HuH-7 (cell line): ENCODE results near the gene MRPL11.
"Not testable (repeated sequence)": the region's sequence is repeated elsewhere in the genome, so short reads cannot be mapped to it uniquely, and the experiment has no call there.

ENCODE experiments used
- DNase-seq: peaks from one replicate; pipeline ENCODE4 v3.0.0; 2011; ENCODE audit warnings: low spot score

Gene MRPL11

GRCh38 chr11:66467034-66467659 is 28.5 kb upstream of the MRPL11 start:
- peak; percentile 99 for DNase-seq

GRCh38 chr11:66466225-66467033 is 27.8 kb upstream of the MRPL11 start, which contains the start of gene PELI3:
PELI3 (plus strand) TSS chr11:66466905; CDS start chr11:66468129, 1,224 bp downstream.
- DNase-seq, result peak; percentile 100

GRCh38 chr11:66465373-66466224 is 27.0 kb upstream of the MRPL11 start:
- peak; percentile 71 for DNase-seq

GRCh38 chr11:66464916-66465315 is 26.3 kb upstream of the MRPL11 start:
- peak; percentile 61 for DNase-seq

- not testable (repeated sequence) for DNase-seq
These were observed 25.5 kb upstream of the MRPL11 start for GRCh38 chr11:66464116-66464515.

- DNase-seq, result peak; percentile 30
These were observed 24.3 kb upstream of the MRPL11 start for GRCh38 chr11:66462911-66463310.

GRCh38 chr11:66462010-66462409 is 23.4 kb upstream of the MRPL11 start:
- DNase-seq, result no peak

- DNase-seq, result no peak
These were observed 20.6 kb upstream of the MRPL11 start for GRCh38 chr11:66459138-66459778.

GRCh38 chr11:66457826-66458225 is 19.2 kb upstream of the MRPL11 start:
- DNase-seq, result no peak

- no peak for DNase-seq
These were observed 16.2 kb upstream of the MRPL11 start for GRCh38 chr11:66454828-66455227.

- no peak for DNase-seq
These were observed 15.6 kb upstream of the MRPL11 start for GRCh38 chr11:66454247-66454646.

GRCh38 chr11:66451663-66452062 is 13.0 kb upstream of the MRPL11 start:
- no peak for DNase-seq

GRCh38 chr11:66450560-66450959 is 11.9 kb upstream of the MRPL11 start:
- DNase-seq, result no peak

- DNase-seq, result no peak
These were observed 9.9 kb upstream of the MRPL11 start for GRCh38 chr11:66448523-66448922.

GRCh38 chr11:66447012-66447411 is 8.4 kb upstream of the MRPL11 start:
- DNase-seq, result no peak

- DNase-seq, result no peak
These were observed 5.0 kb upstream of the MRPL11 start for GRCh38 chr11:66443602-66444001.

- DNase-seq, result not testable (repeated sequence)
These were observed 2.3 kb upstream of the MRPL11 start for GRCh38 chr11:66440940-66441282.

- DNase-seq, result not testable (repeated sequence)
These were observed 1.7 kb upstream of the MRPL11 start for GRCh38 chr11:66440101-66440939.

- DNase-seq, result no peak
These were observed 607 bp downstream of the MRPL11 start for GRCh38 chr11:66437979-66438503.

GRCh38 chr11:66432597-66432996 is 6.1 kb downstream of the MRPL11 start:
- DNase-seq, result no peak

GRCh38 chr11:66431871-66432329 is 6.7 kb downstream of the MRPL11 start:
- DNase-seq, result not testable (repeated sequence)
